SK-N-SH treated with all-trans-retinoic acid at 6 μM for 48 hours (cell line): Measurements from ENCODE around the gene LRMDA.

Experiments
- ATAC-seq: fragments of 200-7000 bp; cut with Tn5 transposase; 3 replicates; pipeline ENCODE4 v1.9.1; 2020; ENCODE audit warnings: mild to moderate bottlenecking, moderate library complexity
- BACH2 ChIP-seq: fragments of 250-450 bp; sonication (Bioruptor Pico); IDR thresholded peaks from 2 replicates; pipeline ENCODE4 v1.9.0; 2021; ENCODE audit warnings: mild to moderate bottlenecking, borderline replicate concordance
- CSDC2 ChIP-seq: fragments of 250-450 bp; sonication (Bioruptor Pico); IDR thresholded peaks from 2 replicates; pipeline ENCODE4 v1.5.0; 2020; ENCODE audit warnings: mild to moderate bottlenecking, moderate library complexity
- ESRRG ChIP-seq: fragments of 250-450 bp; sonication (Bioruptor Pico); IDR thresholded peaks from 2 replicates; pipeline ENCODE4 v1.6.1; 2021; ENCODE audit warnings: mild to moderate bottlenecking
- GLIS3 ChIP-seq: fragments of 250-450 bp; sonication (Bioruptor Pico); IDR thresholded peaks from 2 replicates; pipeline ENCODE4 v1.5.0; 2020; ENCODE audit warnings: mild to moderate bottlenecking, moderate library complexity
- ISL1 ChIP-seq: fragments of 250-450 bp; sonication (Bioruptor Pico); IDR thresholded peaks from 2 replicates; pipeline ENCODE4 v2.1.2; 2022; ENCODE audit warnings: mild to moderate bottlenecking, moderate library complexity
- OSR1 ChIP-seq: fragments of 250-450 bp; sonication (Bioruptor Pico); IDR thresholded peaks from 2 replicates; pipeline ENCODE4 v1.8.0; 2022; ENCODE audit warnings: moderate library complexity, mild to moderate bottlenecking, inconsistent platforms
- PPARA ChIP-seq: fragments of 250-450 bp; sonication (Bioruptor Pico); IDR thresholded peaks from 2 replicates; pipeline ENCODE4 v1.5.0; 2020; ENCODE audit warnings: mild to moderate bottlenecking, borderline replicate concordance
- SNAI2 ChIP-seq: fragments of 250-450 bp; sonication (Bioruptor Pico); IDR thresholded peaks from 2 replicates; pipeline ENCODE4 v1.5.0; 2020; ENCODE audit warnings: mild to moderate bottlenecking, moderate library complexity
- TCF4 ChIP-seq: fragments of 250-450 bp; sonication (Bioruptor Pico); IDR thresholded peaks from 2 replicates; pipeline ENCODE4 v1.8.0; 2021; ENCODE audit warnings: mild to moderate bottlenecking, moderate library complexity, borderline replicate concordance
- TOX ChIP-seq: fragments of 250-450 bp; sonication (Bioruptor Pico); IDR thresholded peaks from 2 replicates; pipeline ENCODE4 v1.8.0; 2021; ENCODE audit warnings: mild to moderate bottlenecking, moderate library complexity, borderline replicate concordance
- TSHZ2 ChIP-seq: fragments of 250-450 bp; sonication (Bioruptor Pico); IDR thresholded peaks from 2 replicates; pipeline ENCODE4 v1.5.0; 2020; ENCODE audit warnings: mild to moderate bottlenecking, moderate library complexity
- ZC3H10 ChIP-seq: fragments of 250-450 bp; sonication (Bioruptor Pico); IDR thresholded peaks from 2 replicates; pipeline ENCODE4 v1.5.1; 2021; ENCODE audit warnings: mild to moderate bottlenecking, moderate library complexity
- ZFP3 ChIP-seq: fragments of 250-450 bp; sonication (Bioruptor Pico); IDR thresholded peaks from 2 replicates; pipeline ENCODE4 v1.5.0; 2020; ENCODE audit warnings: mild to moderate bottlenecking, moderate library complexity
- ZFP30 ChIP-seq: fragments of 450-650 bp; formaldehyde crosslinking; IDR thresholded peaks from 2 replicates; pipeline ENCODE4 v1.5.0; 2022; ENCODE audit warnings: mild to moderate bottlenecking, moderate library complexity
- ZNF8 ChIP-seq: fragments of 450-650 bp; formaldehyde crosslinking; IDR thresholded peaks from 2 replicates; pipeline ENCODE4 v1.5.0; 2020; ENCODE audit warnings: mild to moderate bottlenecking, moderate library complexity
- TF ChIP-seq, protein P1 (sequence below): fragments of 250-450 bp; sonication (Bioruptor Pico); IDR thresholded peaks from 2 replicates; pipeline ENCODE4 v1.8.0; 2020; ENCODE audit warnings: mild to moderate bottlenecking, moderate library complexity, borderline replicate concordance
- TF ChIP-seq, protein P2 (sequence below): fragments of 250-450 bp; sonication (Bioruptor Pico); IDR thresholded peaks from 2 replicates; pipeline ENCODE4 v1.5.1; 2020; ENCODE audit warnings: low read depth, mild to moderate bottlenecking, moderate library complexity
- TF ChIP-seq, protein P3 (sequence below): fragments of 250-450 bp; sonication (Bioruptor Pico); IDR thresholded peaks from 2 replicates; pipeline ENCODE4 v1.8.0; 2021; ENCODE audit warnings: low read depth, mild to moderate bottlenecking, moderate library complexity, borderline replicate concordance
- TF ChIP-seq, protein P4 (sequence below): fragments of 250-450 bp; sonication (Bioruptor Pico); IDR thresholded peaks from 2 replicates; pipeline ENCODE4 v1.5.1; 2021; ENCODE audit warnings: mild to moderate bottlenecking, moderate library complexity

LRMDA gene

GRCh38 chr10:76106611-76107010, 675.2 kb downstream of the LRMDA start:
- TF ChIP-seq TOX (CRISPR knock-in tag) = no peak
- no peak for TF ChIP-seq BACH2 (CRISPR knock-in tag)
- TF ChIP-seq ESRRG (CRISPR knock-in tag) = no peak
- no peak for TF ChIP-seq CSDC2 (CRISPR knock-in tag)
- TF ChIP-seq TCF4 (CRISPR knock-in tag) = no peak
- no peak for TF ChIP-seq ISL1 (CRISPR knock-in tag)
- TF ChIP-seq ZC3H10 = no peak
- no peak for TF ChIP-seq PPARA (CRISPR knock-in tag)
- TF ChIP-seq, protein P1, sequence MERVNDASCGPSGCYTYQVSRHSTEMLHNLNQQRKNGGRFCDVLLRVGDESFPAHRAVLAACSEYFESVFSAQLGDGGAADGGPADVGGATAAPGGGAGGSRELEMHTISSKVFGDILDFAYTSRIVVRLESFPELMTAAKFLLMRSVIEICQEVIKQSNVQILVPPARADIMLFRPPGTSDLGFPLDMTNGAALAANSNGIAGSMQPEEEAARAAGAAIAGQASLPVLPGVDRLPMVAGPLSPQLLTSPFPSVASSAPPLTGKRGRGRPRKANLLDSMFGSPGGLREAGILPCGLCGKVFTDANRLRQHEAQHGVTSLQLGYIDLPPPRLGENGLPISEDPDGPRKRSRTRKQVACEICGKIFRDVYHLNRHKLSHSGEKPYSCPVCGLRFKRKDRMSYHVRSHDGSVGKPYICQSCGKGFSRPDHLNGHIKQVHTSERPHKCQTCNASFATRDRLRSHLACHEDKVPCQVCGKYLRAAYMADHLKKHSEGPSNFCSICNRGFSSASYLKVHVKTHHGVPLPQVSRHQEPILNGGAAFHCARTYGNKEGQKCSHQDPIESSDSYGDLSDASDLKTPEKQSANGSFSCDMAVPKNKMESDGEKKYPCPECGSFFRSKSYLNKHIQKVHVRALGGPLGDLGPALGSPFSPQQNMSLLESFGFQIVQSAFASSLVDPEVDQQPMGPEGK = no peak
- TF ChIP-seq, protein P2, sequence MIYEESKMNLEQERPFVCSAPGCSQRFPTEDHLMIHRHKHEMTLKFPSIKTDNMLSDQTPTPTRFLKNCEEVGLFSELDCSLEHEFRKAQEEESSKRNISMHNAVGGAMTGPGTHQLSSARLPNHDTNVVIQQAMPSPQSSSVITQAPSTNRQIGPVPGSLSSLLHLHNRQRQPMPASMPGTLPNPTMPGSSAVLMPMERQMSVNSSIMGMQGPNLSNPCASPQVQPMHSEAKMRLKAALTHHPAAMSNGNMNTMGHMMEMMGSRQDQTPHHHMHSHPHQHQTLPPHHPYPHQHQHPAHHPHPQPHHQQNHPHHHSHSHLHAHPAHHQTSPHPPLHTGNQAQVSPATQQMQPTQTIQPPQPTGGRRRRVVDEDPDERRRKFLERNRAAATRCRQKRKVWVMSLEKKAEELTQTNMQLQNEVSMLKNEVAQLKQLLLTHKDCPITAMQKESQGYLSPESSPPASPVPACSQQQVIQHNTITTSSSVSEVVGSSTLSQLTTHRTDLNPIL (CRISPR knock-in tag) = no peak
- no peak for TF ChIP-seq ZFP3 (CRISPR knock-in tag)
- no peak for TF ChIP-seq ZNF8 (CRISPR knock-in tag)
- TF ChIP-seq, protein P3, sequence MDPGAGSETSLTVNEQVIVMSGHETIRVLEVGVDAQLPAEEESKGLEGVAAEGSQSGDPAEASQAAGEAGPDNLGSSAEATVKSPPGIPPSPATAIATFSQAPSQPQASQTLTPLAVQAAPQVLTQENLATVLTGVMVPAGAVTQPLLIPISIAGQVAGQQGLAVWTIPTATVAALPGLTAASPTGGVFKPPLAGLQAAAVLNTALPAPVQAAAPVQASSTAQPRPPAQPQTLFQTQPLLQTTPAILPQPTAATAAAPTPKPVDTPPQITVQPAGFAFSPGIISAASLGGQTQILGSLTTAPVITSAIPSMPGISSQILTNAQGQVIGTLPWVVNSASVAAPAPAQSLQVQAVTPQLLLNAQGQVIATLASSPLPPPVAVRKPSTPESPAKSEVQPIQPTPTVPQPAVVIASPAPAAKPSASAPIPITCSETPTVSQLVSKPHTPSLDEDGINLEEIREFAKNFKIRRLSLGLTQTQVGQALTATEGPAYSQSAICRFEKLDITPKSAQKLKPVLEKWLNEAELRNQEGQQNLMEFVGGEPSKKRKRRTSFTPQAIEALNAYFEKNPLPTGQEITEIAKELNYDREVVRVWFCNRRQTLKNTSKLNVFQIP (CRISPR knock-in tag) = no peak
- TF ChIP-seq ZFP30 (CRISPR knock-in tag) = no peak
- TF ChIP-seq TSHZ2 = no peak
- ATAC-seq = no peak

DNA sequence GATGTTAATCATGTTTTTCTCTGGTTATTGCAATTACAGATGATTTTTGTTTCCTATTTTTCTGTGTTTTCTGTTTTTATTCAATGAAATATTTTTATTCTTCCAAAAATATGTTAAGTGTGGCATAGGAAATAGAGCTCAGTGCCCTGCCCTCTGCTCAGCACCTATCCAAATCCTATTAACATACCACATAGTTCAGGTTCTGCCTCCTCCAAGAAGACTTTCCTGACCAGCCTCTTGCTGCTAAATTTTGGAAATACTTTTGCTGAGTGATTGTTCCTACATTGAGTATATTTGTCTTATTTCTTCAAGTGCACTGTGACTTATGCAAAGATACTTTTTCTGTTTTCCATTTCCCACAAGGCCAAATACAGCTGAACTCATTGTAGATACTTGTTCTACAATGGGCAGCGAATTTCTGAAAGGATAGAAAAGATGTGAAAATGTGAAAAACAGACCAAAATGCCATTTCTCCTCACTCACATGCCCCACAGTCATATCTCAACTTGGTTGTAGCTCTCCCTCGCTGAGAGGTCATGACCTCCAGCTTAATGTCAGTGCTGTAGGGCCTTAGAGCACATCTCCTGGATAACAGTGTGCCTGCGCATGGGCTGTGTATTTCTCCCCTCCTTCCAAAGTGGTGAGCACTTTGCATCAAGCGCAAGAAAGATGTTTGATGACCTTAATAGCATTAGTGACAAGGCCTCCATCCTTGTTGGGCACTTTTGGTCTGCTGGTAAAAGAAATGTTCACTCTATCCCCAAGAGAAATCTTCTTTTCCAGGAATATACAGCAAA, 677.3 kb downstream of the LRMDA start:
- TF ChIP-seq, protein P4, sequence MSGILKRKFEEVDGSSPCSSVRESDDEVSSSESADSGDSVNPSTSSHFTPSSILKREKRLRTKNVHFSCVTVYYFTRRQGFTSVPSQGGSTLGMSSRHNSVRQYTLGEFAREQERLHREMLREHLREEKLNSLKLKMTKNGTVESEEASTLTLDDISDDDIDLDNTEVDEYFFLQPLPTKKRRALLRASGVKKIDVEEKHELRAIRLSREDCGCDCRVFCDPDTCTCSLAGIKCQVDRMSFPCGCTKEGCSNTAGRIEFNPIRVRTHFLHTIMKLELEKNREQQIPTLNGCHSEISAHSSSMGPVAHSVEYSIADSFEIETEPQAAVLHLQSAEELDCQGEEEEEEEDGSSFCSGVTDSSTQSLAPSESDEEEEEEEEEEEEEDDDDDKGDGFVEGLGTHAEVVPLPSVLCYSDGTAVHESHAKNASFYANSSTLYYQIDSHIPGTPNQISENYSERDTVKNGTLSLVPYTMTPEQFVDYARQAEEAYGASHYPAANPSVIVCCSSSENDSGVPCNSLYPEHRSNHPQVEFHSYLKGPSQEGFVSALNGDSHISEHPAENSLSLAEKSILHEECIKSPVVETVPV (CRISPR knock-in tag) = no peak
- ATAC-seq = no peak

DNA sequence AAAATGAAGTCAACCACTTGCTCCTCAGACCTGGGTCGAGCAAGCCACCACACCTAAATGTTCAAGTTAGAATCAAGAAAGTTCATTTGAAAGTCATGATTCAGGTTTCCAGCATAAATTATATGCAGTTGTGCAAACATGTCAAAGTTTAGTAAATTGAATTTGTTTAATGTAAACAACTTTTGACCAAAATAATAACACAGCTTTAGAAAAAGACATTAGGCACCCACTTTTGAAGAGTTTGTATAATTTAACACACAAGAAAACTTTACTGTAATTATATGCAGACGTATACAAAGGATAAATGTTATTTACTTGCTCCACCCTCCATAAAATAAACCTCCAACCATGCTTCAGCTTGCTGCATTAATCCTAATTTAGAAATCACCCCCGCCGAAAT, 680.0 kb downstream of the LRMDA start:
- ATAC-seq = no peak
- TF ChIP-seq SNAI2 (CRISPR knock-in tag) (no peak), ZFP3 (CRISPR knock-in tag) (no peak), OSR1 (no peak), TSHZ2 (no peak), BACH2 (CRISPR knock-in tag) (no peak), GLIS3 (no peak)
- TF ChIP-seq, protein P3 (CRISPR knock-in tag) = no peak
